Bronchial epithelial cell (primary cell): Measurements from ENCODE around the gene PHLDA3. TPM values are rescaled to one million over a fixed set of nuclear protein-coding genes. Genes with fewer than 3 reads are reported as not detected.

Experiments used
- DNase-seq: peaks from one replicate; pipeline ENCODE4 v3.0.0-alpha.2; 2010; ENCODE audit warnings: low read depth
- FAIRE-seq: peaks from 2 replicates; lab custom pipeline; 2011; peaks lifted over from hg19 to GRCh38; lab: Jason Lieb, UNC
- H3K27me3 ChIP-seq: 2 replicates; pipeline ENCODE4 v1.5.1; 2011; ENCODE audit warnings: low read length; ENCODE audit not compliant: control insufficient read depth, insufficient read depth
- H3K36me3 ChIP-seq: 2 replicates; pipeline ENCODE4 v1.5.1; 2011; ENCODE audit warnings: low read length; ENCODE audit not compliant: control insufficient read depth, insufficient read depth
- H3K4me3 ChIP-seq: 2 replicates; pipeline ENCODE4 v1.5.1; 2011; ENCODE audit warnings: mild to moderate bottlenecking, low read depth, low read length, control low read depth
- CTCF ChIP-seq: IDR thresholded peaks from 2 replicates; pipeline ENCODE4 v1.5.1; 2011; ENCODE audit warnings: mild to moderate bottlenecking, moderate library complexity, low read length, control low read depth, inconsistent platforms; ENCODE audit not compliant: insufficient read depth, severe bottlenecking
- total RNA-seq: library from RNA; depleted of rRNA; stranded (reverse); fragments of >200 nt; gene quantifications from 2 replicates; pipeline ENCODE4 v1.2.1, GENCODE V29; 2014

The PHLDA3 gene
- total RNA-seq, 1 donor from 2014 or later: 118 TPM

- no peak overlapping the region for H3K4me3 ChIP-seq
- TF ChIP-seq CTCF: no peak
- FAIRE-seq (no peak), DNase-seq (no peak)
- H3K36me3 ChIP-seq: no peaks in the 10 kb centered on the region
- H3K27me3 ChIP-seq: peaks cover 4% of the 10 kb centered on the region
Observed at GRCh38 chr1:201418461-201418860, 50.5 kb downstream of the PHLDA3 start.

Other genes starting within 250 kb of the PHLDA3 start
- 117 and 337 TPM in 2 replicates for gene PKP1, start 185.7 kb downstream of the PHLDA3 start, total RNA-seq
- gene TNNT2, start 91.5 kb downstream of the PHLDA3 start, total RNA-seq: 0.26 and 2.0 TPM in 2 replicates
- 156 and 220 TPM in 2 replicates for gene LAD1, start 69.9 kb downstream of the PHLDA3 start, total RNA-seq
- gene TNNI1, start 47.5 kb downstream of the PHLDA3 start, total RNA-seq: under 0.01 TPM in 1 of 2 replicates, not detected in the other
- gene CSRP1, start 37.9 kb upstream of the PHLDA3 start, total RNA-seq: 257 and 258 TPM in 2 replicates
- gene NAV1, start 69.9 kb upstream of the PHLDA3 start, total RNA-seq: 1.4 and 1.6 TPM in 2 replicates